NCI-H1105 treated with DMSO at 0.1 percent for 48 hours (cell line): Measurements from ENCODE around the gene ARHGAP19.
A peak's percentile ranks its signal among the peaks of the same experiment; 100 is the strongest.
"Not testable (repeated sequence)": the region's sequence is repeated elsewhere in the genome, so short reads cannot be mapped to it uniquely, and the experiment has no call there.

Experiments
- DNase-seq: peaks from one replicate; lab custom pipeline; 2025; lab: John Stamatoyannopoulos, UW

The ARHGAP19 gene

DNA sequence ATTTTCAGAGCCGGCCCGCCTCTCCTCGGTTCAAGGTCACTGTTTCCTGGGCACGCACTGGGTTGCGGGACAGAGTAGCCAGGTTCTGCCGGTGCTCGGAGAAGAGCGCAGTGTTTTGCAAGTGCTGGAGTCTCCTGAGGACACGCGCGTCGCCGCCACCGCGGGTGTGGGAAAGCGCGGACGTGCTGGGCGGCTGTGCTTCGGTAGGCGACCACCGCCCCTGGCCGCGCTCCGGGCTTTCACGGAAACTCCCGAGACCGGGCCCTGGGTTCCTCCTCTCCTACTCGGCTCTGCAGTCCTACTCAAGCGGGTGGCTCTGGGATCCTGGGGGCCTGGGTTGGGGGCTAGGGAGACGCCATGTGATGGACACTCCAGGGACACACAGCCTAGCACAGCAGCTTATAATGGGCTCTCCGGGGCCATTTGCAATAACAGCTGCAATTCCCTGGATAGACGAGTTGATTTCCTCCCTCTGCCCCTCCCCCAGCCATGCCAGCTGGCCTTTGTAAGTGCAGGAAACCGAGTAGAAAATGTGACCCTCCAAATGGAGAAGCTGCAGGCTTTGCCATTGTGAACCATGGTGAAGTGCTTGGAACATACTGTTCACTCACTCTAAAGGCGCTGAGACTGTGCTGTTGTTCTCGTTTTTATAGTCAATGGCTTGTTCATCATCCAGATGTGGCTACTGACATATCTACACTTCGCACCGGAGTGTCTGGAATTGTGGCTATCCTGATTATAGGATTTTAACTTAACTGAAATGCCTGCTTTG lies 28.8 kb upstream of the ARHGAP19 start:
- DNase-seq = peak; percentile 51

DNA sequence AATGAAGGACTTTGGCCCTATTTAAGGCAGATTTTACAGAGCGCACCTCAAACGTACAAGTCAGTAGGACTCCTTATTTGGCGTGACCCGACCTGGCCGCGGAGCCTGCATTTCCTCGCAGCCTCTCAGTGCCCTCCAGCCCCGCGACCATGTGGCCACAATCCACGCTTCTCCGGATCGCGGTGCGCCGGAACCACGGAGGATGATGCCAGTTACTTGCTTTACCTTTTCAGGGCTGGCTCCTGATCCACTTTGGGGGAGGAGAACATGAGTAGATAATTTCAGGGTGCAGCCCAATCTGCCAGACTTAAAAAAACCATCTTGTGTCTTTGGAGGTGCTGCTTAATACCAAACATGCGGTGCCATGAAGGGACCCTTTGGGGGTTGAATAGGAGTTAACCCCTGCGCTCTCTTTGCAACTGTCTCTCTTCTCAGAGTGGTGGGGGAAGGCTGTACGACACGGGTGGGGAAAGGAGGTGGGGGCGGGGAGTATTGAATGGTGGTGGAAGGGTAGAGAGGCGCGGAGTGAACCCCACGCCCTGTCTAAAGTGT lies 28.1 kb upstream of the ARHGAP19 start:
- no peak for DNase-seq

DNA sequence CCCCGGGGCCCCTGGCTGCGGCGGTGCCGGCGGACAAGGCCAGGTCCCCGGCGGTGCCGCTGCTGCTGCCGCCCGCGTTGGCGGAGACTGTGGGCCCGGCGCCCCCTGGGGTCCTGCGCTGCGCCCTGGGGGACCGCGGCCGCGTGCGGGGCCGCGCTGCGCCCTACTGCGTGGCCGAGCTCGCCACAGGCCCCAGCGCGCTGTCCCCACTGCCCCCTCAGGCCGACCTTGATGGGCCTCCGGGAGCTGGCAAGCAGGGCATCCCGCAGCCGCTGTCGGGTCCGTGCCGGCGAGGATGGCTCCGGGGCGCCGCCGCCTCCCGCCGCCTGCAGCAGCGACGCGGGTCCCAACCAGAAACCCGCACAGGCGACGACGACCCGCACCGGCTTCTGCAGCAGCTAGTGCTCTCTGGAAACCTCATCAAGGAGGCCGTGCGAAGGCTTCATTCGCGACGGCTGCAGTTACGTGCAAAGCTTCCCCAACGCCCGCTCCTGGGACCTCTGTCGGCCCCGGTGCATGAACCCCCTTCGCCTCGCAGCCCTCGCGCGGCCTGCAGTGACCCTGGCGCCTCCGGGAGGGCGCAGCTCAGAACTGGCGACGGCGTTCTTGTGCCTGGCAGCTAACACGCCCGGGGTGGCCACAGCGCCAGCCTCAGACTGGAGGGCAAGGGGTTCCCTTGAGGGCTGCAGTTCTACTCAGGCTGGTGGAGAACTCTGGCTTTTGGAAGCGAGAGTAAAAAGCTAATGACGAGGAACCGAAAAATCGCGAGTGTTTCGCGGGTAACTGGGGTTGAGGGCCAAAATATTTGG lies 27.4 kb upstream of the ARHGAP19 start:
- no peak for DNase-seq

DNA sequence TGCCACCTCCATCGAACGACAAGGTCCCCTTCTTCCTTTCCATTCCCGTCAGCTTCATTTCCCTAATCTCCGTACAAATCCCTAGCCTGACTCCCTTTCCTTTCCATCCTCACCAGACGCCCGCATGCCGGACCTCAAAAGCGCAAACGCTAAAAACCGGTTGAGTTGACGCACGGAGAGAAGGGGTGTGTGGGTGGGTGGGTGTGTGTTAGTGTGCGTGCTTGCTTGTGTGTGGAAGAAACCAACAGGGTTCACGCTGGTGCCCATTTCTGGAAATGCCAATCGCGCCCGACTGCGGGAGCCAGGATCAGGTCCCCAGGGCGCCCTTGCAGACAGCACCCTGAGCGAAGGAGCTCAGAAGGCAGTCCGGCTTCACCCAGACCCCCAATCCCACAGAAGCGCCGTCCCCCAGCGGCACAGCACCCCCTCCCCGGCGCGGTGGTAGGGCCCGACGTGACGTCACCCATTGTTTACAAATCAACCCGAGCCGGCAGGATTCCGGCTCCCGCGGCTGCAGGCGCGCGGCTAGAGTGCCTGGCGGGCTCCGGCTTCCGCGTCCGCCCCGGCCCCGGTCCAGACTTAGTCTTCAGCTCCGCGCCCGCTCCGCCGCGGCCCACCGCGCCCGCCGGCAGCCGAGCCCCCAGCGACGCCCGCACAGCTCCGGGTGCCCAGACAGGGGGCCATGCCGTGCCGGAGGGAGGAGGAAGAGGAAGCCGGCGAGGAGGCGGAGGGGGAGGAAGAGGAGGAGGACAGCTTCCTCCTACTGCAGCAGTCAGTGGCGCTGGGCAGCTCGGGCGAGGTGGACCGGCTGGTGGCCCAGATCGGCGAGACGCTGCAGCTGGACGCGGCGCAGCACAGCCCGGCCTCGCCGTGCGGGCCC lies 26.6 kb upstream of the ARHGAP19 start, which contains the start of gene FRAT1:
TSS of gene FRAT1 (plus strand) at position 500 of the 880 bp plus-strand sequence. CDS start at position 683, 183 bp downstream.
- DNase-seq = peak; percentile 68

DNA sequence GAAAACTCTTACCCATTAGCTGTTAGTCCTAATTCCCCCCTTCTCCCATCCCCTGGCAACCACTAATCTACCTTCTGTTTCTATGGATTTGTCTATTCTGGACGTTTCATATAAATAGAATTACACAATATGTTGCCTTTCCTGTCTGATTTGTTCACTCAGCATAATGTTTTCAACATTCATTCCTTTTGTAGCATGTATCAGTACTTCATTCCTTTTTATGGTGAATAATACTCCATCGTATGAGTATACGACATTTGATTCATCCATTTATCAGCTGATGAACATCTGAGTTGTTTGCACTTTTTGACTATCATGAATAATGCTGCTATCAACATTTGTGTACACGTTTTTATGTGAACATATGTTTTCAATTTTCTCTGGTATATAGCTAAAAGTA lies 22.2 kb upstream of the ARHGAP19 start:
- no peak for DNase-seq

DNA sequence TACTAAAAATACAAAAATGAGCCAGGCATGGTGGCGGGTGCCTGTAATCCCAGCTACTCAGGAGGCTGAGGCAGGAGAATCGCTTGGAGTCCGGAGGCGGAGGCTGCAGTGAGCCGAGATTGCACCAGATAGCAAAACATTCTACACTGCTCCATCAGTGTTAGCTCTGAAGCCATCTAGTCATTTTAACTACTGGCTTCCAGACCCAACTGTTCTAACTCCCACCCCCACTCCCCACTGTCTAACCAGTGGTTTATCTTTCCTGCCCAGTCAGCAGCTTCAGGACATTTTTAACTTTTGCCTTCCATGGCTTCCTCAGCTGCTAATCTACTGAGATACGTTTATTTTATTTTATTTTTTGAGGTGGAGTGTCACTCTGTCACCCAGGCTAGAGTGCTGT lies 20.5 kb upstream of the ARHGAP19 start:
- DNase-seq = no peak

DNA sequence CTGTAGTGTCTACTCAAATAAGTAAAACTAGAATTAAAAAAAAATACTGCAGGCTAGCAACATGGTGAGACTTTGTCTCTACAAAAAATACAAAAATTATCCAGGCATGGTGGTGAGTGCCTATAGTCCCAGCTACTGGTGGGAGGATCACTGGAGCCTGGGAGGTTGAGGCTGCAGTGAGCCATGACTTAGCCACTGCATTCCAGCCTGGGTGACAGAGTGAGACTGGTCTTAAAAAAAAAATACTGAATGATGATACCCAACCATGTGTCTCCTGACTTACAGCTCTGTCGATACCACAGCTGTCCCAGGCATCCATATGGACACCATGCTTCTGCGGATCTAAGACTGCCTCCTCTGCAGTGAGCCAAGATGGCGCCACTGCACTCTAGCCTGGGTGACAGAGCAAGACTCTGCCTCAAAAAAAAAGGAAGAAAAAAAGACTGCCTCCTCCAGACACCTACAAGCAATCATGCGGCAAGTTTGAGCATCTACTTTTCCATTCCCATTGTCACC lies 18.7 kb upstream of the ARHGAP19 start:
- no peak for DNase-seq

DNA sequence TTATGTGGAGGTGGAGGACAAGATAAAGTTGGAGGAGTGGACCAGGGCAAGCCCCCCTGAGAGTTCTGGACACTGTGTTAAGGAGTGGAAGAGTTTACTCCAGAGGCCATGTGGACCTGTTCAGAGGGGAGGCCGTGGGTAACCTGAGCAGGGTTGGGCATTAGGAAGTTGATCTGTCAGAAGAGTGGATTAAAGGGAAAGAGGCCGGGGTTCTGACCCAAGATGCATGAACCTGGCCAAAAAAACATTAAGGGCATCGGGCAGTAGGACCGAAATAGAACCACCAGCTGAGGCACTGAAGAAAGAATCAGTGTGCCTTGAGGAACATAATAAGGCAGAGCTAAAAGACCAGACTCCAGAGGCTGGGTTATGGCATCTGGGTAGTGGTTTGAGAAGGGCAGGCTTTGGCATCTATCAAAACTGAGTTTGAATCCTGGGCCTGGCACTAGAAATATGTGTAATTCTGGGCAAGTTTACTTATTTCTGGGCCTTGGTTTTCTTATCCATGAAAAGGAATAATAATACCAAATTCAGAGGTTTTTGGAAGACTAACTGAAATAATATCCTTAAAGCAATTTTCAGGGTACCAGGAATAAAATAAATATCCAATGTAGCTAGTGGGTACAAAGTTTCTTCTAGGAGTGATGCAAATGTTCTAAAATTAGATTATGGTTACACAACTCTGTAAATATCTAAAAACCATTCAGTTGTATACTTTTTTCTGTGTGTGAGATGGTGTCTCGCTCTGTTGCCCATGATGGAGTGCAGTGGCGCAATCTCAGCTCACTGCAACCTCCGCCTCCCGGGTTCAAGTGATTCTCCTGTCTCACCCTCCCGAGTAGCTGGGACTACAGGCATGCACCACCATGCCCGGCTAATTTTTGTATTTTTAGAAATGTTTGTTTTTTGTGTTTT lies 15.7 kb upstream of the ARHGAP19 start:
- no peak for DNase-seq

DNA sequence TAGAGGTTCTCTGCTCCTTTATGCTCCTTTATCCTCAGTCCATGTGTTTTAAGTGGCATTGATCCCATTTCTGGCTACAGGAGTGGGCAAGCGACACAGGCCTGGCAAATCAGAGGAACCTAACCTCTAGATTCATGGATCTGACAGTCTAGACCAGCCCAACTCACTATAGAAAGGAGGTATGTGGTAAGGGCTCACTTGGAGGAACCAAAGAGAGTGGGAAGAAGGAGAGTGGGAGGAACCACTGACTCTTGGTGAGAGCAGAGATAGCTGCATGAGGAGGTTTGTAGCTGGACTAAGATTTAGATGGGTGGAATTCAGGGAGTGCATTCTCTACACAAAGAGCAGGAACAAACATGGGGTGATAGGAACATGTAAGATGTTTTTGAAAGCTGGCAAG lies 15.0 kb upstream of the ARHGAP19 start:
- no peak for DNase-seq

DNA sequence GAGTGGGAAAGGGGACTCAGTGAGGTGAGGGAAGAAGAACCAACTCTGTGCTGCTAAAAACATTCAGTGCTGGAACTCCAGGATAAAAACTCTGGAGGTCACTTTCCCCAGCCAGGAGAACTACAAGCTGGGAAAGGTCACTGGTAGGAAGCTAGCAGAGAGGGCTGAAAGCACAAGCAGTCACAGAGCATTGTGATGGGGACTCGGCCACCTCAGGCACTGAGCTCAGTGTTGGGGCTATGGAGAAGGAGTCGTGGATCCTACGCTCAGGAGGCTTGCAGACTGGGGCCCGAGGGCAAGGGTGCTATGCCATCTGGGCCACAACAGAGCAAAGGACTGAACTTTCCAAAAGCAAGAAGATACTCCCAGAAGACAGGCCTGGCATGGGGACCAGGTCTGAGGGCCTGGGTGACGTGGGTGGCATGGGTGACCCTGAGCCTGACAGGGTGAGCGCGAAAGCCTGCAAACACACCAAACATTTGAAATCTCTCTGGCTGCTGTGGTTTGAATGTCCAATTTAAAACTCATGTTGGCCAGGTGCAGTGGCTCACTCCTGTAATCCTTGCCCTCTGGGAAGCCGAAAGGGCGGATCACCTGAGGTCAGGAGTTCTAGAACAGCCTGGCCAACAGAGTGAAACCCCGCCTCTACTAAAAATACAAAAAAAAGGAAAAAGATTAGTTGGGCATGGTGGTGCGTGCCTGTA lies 9.8 kb upstream of the ARHGAP19 start:
- DNase-seq = no peak

DNA sequence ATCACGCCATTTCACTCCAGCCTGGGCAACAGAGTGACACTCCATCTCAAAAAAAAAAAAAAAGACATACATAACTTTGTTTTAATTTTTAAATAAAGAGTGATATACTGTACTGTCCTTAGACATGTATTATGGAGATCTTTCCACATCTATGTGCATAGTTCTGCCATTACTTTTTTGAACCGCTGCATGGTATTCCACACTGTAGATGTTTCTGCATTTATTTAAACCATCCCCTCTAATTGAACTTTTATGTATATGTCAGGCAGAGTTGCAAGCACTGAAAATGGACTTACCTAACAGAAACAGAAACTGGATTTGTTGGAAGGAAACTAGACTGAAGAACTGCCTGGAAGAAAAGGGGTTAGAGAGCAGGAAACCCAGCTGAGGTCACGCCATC lies 8.5 kb upstream of the ARHGAP19 start:
- DNase-seq = no peak

DNA sequence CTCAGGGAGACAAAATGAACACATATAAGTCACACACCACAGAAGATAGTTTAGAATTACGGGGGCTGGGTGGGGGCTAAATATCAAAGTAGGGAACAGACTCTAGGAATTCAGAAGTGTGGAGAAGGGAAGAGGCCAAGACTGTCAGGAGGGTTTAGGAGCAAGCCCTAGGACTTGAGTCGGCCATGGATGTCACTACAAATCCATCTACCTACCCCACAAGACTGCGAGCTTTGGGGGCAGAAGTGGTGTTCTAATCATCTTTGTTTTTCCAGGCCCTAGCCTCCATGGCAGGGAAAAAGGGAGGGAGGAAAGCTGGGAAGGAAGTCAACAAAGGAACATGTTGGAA lies 5.8 kb upstream of the ARHGAP19 start:
- no peak for DNase-seq

DNA sequence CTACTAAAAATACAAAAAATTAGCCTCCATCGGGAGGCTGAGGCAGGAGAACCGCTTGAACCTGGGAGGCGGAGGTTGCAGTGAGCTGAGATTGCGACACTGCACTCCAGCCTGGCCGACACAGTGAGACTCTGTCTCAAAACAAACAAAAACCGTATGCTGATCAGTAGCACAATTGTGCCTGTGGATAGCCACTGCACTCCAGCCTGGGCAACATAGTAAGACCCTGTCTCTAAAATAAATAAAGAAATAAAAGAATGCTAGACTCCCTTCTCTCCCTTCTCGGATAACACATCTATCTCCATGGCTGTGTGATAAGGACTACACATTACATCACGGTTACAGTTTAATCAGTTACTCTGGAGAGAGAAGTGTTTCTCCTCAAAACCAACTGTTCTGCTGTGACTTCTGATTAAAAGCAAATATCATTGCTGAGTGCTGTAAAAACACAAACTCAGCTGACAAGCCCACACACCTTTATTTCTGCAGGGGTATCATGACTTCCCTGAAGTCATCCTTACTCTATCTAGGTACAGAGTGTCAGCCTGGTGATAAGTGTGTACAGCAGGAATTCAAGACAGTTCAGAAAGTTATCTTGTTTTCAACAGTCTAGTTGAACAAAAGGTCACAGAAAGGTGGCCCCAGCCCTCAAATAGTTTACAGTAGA lies 5.3 kb upstream of the ARHGAP19 start:
- no peak for DNase-seq

DNA sequence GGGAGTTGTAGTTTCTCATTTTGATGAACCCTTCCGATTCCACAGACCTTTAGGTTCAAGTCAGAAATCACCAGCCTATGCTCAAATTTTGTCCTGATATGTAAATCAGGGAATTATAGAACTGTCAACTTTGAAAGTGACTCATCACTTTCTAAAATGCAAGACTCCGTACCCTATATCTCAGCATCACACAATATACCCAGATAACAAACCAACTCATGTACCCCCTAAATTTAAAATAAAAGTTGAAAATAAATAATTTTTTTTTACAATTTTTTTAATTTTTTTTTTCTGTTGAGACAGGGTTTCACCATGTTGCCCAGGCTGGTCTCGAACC lies 393 bp upstream of the ARHGAP19 start:
- no peak for DNase-seq

DNA sequence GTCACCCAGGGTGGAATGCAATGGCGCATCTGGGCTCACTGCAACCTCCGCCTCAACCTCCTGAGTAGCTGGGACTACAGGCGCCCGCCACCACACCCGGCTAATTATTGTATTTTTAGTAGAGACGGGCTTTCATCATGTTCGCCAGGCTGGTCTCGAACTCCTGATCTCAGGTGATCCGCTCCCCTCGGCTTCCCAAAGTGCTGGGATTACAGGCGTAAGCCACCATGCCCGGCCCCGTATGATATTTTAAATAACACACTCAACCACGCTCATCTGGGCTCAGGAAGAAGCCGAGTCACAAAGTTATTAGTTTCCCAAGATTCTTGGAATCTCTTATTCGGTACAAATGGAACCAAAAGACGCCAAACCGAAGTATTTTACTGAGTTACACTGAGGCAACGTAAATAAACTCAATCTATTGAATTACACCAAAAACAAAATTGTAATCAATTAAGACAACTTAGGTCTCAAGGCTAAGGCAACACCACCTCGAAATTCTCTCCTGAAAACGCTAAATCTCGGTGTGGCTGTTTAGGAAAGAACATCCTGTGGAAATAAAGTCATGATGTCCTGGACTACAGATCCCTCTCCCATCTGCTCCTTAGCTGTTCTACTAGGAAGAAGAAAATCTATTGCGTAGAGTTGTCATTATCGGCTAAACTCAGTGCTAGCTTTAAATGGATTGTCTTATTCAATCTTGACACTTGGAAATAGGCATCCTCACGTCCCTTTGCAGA lies 910 bp downstream of the ARHGAP19 start:
- DNase-seq = peak; percentile 20

DNA sequence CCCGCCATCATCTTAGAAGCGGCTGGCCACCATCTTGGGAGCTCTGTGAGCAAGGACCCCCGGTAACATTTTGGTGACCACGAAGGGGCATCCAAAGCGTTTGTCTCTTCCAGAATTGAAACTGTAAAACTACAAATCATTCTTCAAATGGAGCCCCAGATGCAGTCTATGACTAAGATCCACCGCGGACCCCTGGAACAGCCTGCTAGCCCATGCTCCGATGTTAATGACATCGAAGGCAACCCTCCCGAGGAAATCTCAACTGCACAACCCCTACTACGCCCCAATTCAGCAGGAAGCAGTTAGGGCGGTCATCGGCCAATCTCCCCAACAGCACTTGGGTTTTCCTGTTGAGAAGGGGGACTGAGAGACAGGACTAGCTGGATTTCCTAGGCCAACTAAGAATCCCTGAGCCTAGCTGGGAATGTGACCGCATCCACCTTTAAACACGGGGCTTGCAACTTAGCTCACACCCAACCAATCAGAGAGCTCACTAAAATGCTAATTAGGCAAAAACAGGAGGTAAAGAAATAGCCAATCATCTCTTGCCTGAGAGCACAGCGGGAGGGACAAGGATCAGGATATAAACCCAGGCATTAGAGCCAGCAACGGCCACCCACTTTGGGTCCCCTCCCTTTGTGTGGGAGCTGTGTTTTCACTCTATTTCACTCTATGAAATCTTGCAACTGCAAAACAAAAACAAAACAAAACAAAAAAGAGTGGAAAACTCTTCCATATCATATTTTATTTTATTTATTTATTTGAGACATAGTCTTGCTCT lies 1.7 kb downstream of the ARHGAP19 start:
- DNase-seq = not testable (repeated sequence)

DNA sequence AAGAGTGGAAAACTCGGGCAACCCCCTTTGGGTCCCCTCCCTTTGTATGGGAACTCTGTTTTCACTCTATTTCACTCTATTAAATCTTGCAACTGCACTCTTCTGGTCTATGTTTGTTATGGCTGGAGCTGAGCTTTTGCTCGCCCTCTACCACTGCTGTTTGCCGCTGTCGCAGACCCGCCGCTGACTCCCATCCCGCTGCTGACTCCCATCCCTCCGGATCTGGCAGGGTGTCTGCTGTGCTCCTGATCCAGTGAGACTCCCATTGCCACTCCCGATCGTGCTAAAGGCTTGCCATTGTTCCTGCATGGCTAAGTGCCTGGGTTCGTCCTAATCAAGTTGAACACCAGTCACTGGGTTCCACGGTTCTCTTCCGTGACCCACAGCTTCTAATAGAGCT lies 2.4 kb downstream of the ARHGAP19 start:
- DNase-seq = not testable (repeated sequence)

DNA sequence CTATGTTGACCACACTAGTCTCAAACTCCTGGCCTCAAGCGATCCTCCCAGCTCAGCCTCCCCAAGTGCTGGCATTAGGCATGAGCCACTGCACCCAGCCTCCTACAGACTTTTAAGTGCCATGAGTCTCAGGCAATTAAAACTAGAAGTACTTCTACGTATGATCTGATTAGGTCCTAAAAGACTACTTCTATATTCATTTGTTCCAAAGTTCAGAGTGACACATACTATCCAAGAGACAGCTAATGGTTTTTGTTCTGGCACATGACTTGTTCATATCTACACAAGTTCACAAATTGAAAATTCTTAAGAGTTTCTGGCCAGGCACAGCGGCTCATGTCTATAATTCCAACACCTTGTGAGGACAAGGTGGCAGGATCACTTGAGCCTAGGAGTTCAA lies 11.7 kb downstream of the ARHGAP19 start:
- no peak for DNase-seq
